ENCODE measurements around the gene TAPBPL. TPM values are rescaled to one million over a fixed set of nuclear protein-coding genes. Genes with fewer than 3 reads are reported as not detected.
"Not testable (repeated sequence)": the region's sequence is repeated elsewhere in the genome, so short reads cannot be mapped to it uniquely, and the experiment has no call there.

The TAPBPL gene
- total RNA-seq, 1 donor from 2014 or later: 64.0 TPM

- no peak overlapping the region for H3K27ac Mint-ChIP-seq
- H3K9me3 Mint-ChIP-seq: no peaks in the 10 kb centered on the region
- ChIA-PET POLR2A (interaction anchor here (3.3 to 4.2 kb wide), 3 partner anchors 19 to 63 kb away, joined by 46 to 89 read pairs (median 88); partner anchors contain the start of genes GAPDH and MRPL51), CTCF (no interaction called here)
- TF ChIP-seq CTCF (IDR thresholded peaks at IDR 0.05): no peak
- H3K4me3 Mint-ChIP-seq: no peak overlapping the region
- H3K36me3 Mint-ChIP-seq (ENCODE audit: low read depth): peaks cover 8% of the 10 kb centered on the region
- intact Hi-C loops (cut with micrococcal nuclease): loop anchor here (5.0 kb wide), 1 partner anchor 195 kb away; no protein-coding TSS in a partner anchor
- no peak for DNase-seq
- H3K27me3 Mint-ChIP-seq: no peaks in the 10 kb centered on the region
- no peak for ATAC-seq (ENCODE audit: low read depth)
- H3K4me1 Mint-ChIP-seq: peaks cover 29% of the 10 kb centered on the region
Observed at GRCh38 chr12:6472491-6472890, 20.6 kb downstream of the TAPBPL start.

- H3K4me3 Mint-ChIP-seq; H3K9me3 Mint-ChIP-seq; DNase-seq; POLR2A ChIA-PET; H3K36me3 Mint-ChIP-seq (ENCODE audit: low read depth); H3K27ac Mint-ChIP-seq; intact Hi-C loops (cut with micrococcal nuclease); CTCF ChIA-PET; H3K4me1 Mint-ChIP-seq; ATAC-seq (ENCODE audit: low read depth); H3K27me3 Mint-ChIP-seq: not testable (repeated sequence)
Observed at GRCh38 chr12:6475233-6475975, 23.6 kb downstream of the TAPBPL start.

- intact Hi-C loops (cut with micrococcal nuclease): no loop called here
- POLR2A ChIA-PET: no interaction called here
- CTCF ChIA-PET: no interaction called here
- Mint-ChIP-seq H3K9me3 (no peaks in the 10 kb centered on the region), H3K4me1 (no peaks in the 10 kb centered on the region), H3K36me3 (ENCODE audit: low read depth) (no peaks in the 10 kb centered on the region), H3K4me3 (no peak overlapping the region), H3K27me3 (peaks cover 2% of the 10 kb centered on the region), H3K27ac (no peak overlapping the region)
- ATAC-seq (ENCODE audit: low read depth) (no peak), DNase-seq (no peak)
- TF ChIP-seq CTCF (IDR thresholded peaks at IDR 0.05): no peak
Observed at GRCh38 chr12:6476489-6476888, 24.6 kb downstream of the TAPBPL start.

- CTCF ChIA-PET: interaction anchor here (1.1 kb wide), 1 partner anchor 60 kb away, joined by 3 read pairs; no protein-coding TSS in a partner anchor
- H3K27ac Mint-ChIP-seq; DNase-seq; H3K9me3 Mint-ChIP-seq; H3K36me3 Mint-ChIP-seq (ENCODE audit: low read depth); H3K27me3 Mint-ChIP-seq; H3K4me3 Mint-ChIP-seq; POLR2A ChIA-PET; intact Hi-C loops (cut with micrococcal nuclease); ATAC-seq (ENCODE audit: low read depth); H3K4me1 Mint-ChIP-seq: not testable (repeated sequence)
Observed at GRCh38 chr12:6477601-6478377, 25.9 kb downstream of the TAPBPL start.

- no peak for TF ChIP-seq CTCF (IDR thresholded peaks at IDR 0.05)
- ChIA-PET POLR2A (no interaction called here), CTCF (interaction anchor here (1.1 kb wide), 1 partner anchor 59 kb away, joined by 3 read pairs; no protein-coding TSS in a partner anchor)
- intact Hi-C loops (cut with micrococcal nuclease): no loop called here
- Mint-ChIP-seq H3K9me3 (no peaks in the 10 kb centered on the region), H3K27ac (no peak overlapping the region), H3K36me3 (ENCODE audit: low read depth) (no peaks in the 10 kb centered on the region), H3K4me1 (no peaks in the 10 kb centered on the region), H3K4me3 (no peak overlapping the region), H3K27me3 (peaks cover 2% of the 10 kb centered on the region)
- DNase-seq (no peak), ATAC-seq (ENCODE audit: low read depth) (no peak)
Observed at GRCh38 chr12:6478416-6478815, 26.6 kb downstream of the TAPBPL start.

- Mint-ChIP-seq H3K4me3 (no peak overlapping the region), H3K27me3 (no peaks in the 10 kb centered on the region), H3K36me3 (ENCODE audit: low read depth) (peaks cover 20% of the 10 kb centered on the region), H3K4me1 (peaks cover 10% of the 10 kb centered on the region), H3K27ac (no peak overlapping the region), H3K9me3 (no peaks in the 10 kb centered on the region)
- TF ChIP-seq CTCF (IDR thresholded peaks at IDR 0.05): no peak
- DNase-seq (no peak), ATAC-seq (ENCODE audit: low read depth) (no peak)
- ChIA-PET POLR2A (interaction anchor here (0.7 to 1.7 kb wide), 2 partner anchors 18 to 36 kb away, joined by 3 to 7 read pairs; partner anchors contain the start of gene VAMP1), CTCF (interaction anchor here (0.6 kb wide), 1 partner anchor 632 kb away, joined by 3 read pairs; no protein-coding TSS in a partner anchor)
- intact Hi-C loops (cut with micrococcal nuclease): no loop called here
Observed at GRCh38 chr12:6488240-6488639, 36.4 kb downstream of the TAPBPL start.

All from activated B cell treated with CpG ODN at 0.5 μM for 24 hours (primary cell).